ENCODE results near the gene CDHR4.
"Not testable (repeated sequence)": the region's sequence is repeated elsewhere in the genome, so short reads cannot be mapped to it uniquely, and the experiment has no call there.

Gene CDHR4

DNA sequence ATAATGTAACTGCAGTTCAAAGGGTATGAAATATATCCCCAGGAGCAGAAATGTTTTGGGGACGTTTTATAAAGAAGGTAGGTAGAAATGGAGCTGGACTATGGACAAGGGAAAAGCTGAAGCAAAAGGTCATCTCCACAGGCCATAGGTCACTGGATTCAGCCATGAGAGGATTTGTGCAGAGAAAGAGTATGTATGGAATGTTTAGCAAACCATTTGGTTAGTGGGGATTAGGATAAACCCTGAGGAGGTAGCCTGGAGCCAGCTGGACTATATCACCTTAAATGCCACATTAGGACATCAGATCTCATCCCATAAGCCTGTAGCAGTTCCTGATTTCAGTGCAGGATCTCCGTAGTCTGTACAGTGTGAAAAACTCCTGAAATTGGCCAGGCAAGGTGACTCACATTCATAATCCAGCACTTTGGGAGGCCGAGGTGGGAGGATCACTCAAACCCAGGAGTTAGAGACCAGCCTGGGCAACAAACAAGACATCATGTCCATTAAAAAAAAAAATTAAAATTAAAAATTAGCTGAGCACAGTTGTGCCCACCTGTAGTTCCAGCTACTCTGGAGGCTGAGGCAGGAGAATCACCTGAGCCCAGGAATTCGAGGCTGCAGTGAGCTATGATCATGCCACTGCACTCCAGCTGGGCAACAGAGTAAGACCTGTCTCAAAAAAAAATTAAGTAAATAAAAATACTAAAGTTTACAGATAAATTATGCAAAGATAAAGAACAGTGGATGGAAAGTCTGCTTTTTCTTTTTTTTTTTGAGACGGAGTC lies 18.1 kb downstream of the CDHR4 start:
- no peak for DNase-seq (ENCODE audit: low spot score)

DNA sequence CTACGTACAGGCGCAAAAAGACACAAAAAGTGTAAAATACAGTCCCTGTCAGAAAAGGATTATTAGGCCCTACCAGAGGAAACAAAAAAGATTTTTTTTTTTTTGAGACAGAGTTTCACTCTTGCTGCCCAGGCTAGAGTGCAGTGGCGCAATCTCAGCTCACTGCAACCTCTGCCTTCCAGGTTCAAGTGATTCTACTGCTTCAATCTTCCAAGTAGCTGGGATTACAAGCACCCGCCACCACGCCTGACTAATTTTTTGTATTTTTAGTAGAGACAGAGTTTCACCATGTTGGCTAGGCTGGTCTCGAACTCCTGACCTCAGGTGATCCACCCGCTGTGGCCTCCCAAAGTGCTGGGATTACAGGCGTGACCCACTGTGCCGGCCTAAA lies 18.7 kb downstream of the CDHR4 start:
- DNase-seq (ENCODE audit: low spot score), result not testable (repeated sequence)

DNA sequence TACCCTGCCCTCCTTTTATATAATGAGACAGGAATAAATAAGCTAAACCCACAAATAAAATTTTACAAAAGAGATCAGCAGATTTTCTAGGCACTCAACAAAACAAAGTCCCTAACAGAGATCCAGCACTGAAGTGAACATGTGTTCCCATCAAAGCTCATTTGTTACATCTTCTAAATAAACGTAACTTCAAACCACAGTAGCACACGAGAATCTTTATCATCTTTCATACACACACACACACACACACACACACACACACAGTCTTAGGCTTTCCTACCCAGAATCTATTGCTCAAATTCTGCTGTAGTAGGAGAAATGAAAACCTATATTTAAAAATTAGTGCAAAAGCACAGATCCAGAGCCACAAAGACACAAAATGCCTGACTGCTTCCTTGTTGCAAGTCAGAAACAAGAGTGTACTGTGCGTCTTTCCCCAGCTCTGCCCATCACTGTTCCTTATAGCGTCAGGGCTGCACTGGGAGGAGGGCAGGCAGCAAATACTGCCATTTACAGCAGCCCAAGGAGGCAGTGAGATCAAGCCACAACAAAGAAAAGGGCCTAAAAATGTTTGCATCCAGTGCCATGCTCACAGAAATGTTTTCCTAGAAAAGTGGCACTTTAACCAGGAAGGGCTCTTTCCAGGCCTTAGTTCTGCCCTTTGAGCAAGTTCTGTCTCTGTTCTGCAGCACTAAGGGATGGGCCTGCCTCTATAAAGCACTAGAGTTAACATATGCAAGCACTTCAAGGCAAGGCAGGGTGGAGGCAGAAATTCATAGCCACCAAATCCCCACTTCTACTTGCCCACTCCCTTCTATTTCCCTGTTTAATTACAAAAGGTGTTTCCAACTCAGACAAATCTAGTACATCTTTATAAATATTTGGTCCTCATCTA lies 19.3 kb downstream of the CDHR4 start:
- DNase-seq (ENCODE audit: low spot score), result no peak

DNA sequence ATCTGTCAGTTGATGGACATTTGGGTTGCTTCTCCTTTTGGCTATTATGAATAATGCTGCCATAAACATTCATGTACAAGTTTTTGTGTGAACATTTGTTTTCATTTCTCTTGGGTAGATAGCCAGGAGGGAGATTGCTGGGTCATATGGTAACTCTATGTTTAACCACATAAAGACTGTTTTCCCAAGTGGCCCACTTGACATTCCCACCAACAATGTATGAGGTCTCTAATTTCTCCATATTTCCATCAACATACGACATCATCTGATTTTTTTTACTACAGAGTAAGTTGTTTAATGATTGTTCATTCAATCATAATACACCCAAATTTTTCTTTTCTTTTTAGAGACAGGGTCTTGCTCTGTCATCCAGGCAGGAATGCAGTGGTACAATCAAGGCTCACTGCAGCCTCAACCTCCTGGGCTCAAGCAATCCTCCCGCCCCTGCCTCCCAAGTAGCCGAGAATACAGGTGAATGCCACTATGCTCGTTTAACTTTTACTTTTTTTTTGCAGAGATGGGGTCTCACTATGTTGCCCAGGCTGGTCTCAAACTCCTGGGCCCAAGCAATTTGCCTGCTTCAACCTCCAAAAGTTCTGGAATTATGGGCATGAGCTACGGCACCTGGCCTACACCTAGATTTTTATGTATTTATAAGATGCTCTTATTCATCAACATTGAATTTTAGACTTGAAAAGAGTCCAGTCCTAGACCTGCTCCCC lies 20.2 kb downstream of the CDHR4 start:
- DNase-seq (ENCODE audit: low spot score), result no peak

DNA sequence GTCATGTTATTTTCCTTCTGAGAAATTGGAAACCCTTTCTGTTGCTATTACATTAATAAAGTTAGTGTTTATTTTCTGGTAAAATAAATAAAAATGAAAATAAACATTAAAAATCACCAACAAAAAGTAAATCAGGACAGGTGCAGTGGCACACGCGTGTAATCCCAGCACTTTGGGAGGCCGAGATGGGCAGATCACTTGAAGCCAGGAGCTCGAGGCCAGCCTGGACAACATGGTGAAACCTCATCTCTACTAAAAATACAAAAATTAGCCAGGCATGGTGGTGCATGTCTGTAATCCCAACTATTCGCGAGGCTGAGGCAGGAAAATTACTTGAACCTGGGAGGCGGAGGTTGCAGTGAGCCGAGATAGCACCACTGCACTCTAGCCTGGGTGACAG lies 23.6 kb downstream of the CDHR4 start:
- DNase-seq (ENCODE audit: low spot score), result not testable (repeated sequence)

DNA sequence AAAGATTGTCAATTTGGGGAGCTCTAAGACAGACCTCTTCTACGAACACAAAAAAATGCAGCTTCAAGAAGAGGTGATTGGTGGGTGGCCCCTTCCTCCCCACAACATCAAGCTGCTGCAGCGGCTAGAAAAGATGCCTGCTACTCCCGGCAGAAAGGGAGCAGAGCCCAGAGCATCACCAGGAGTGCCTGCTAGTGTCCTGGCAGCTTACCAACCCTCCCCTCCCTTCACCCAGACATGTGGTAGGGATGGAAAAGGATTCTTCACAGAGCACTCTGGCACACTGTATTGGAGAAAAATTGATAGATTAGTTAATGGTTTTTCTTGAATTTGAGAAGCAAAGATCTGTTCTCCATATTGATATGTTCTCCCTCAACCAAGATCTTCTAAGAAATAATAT lies 24.1 kb downstream of the CDHR4 start:
- DNase-seq (ENCODE audit: low spot score), result peak; percentile 91

DNA sequence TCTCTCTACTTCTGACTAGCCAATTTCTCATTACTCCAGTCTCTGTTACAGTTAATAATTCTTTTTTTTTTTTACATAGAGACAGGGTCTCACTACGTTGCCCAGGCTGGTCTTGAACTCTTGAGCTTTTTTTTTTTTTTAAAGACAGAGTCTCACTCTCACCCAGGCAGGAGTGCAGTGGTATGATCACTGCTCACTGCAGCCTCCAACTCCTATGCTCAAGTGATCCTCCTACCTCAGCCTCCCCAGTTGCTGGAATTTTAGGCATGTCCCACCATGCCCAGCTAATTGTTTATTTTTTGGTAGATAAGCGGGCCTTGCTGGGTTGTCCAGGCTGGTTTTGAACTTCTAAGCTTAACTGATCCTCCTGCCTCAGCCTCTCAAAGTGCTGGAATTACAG lies 27.0 kb downstream of the CDHR4 start:
- no peak for DNase-seq (ENCODE audit: low spot score)

DNA sequence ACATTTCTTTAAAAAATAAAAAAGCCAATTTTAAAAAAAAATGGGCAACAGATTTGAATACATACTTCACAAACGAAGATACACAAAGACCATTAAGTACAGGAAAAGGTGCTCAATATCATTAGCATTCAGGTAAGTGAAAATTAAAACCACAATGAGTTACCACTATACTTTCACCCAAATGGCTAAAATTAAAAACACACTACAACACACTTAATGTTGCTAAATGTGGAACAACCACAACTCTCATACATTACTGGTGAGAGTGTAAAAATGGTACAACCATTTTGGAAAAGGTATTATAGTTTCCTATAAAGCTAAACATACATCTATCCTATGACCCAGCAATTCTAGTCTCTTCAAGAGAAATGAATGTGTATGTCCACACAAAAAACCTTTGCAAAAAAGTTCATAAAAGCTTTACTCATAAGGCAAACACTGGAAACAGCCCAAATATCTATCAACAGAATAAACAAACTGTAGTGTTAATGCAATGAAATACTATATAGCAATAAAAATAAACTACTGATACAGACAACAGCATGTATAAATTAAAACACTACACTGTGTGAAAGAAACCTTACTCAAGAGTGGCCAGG lies 28.2 kb downstream of the CDHR4 start:
- no peak for DNase-seq (ENCODE audit: low spot score)

DNA sequence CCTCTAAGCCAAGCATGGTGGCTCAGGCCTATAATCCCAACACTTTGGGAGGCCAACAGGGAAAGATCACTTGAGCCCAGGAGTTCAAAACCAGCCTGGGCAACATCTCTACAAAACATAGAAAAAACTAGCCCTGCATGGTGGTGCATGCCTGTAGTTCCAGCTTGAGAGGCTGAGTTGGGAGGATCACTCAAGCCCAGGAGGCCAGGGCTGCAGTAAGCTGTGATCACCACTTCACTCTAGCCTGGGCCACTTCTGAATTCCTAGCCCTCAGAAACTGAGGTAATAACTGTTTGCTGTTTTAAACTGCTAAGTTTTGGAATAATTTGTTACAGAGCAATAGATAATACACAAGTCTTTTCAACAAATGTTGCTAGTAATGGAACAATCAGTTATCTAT lies 29.7 kb downstream of the CDHR4 start:
- no peak for DNase-seq (ENCODE audit: low spot score)

DNA sequence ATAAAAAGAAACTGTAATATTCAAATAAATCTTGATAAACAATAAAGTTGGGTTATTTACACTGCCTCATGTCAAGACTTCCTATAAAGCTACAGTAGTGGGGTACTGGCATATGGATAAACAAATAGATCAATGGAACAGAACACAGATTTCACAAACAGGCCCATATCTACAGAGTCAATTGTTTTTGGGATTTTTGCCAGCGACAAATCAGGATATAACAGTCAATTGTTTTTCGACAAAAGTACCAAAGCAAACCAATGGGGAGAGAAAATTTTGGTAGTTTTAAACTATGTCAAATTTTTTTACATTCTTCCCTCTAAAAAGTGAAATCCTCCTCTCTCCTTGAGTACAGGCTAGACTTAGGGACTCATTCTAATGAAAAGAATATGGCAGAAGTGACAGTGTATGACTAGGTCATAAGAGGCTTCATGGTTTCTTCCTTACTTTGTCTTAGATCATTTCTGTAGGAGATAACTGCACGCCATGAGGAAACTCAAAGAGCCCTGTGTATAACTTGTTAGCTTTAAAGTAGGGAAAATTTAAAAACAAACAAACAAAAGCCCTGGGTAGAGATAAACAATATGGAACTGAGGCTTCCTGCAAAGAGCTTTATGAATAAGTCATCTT lies 30.3 kb downstream of the CDHR4 start:
- DNase-seq (ENCODE audit: low spot score), result no peak

DNA sequence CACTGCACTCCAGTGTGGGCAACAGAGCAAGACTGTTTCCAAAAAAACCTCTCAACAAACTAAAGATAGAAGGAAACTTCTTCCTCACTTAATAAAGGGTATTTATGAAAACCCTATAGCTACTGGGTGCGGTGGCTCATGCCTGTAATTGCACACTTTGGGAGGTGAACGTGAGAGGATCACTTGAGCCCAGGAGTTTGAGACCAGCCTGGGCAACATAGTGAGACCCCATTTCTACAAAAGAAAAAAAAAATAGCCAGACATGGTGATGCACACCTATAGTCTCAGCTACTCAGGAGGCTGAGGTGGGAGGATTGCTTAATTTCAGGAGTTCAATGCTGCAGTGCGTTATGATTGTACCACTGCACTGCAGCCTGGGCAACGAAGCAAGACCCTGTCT lies 35.7 kb downstream of the CDHR4 start:
- no peak for DNase-seq (ENCODE audit: low spot score)

DNA sequence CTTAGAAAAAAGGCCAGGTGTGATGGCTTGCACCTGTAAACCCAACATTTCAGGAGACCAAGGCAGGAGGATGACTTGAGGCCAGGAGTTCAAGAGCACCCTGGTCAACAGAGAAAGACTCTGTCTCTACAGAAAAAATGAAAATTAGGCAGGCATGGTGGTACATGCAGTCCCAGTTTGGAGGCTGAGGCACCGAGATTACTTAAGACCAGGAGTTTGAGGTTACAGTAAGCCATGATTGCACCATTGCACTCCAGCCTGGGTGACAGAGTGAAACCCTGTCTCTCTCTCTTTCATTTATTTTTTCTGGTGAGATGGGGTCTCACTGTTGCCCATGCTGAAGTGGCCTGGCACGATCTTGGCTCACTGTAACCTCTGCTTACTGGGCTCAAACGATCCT lies 38.0 kb downstream of the CDHR4 start:
- no peak for DNase-seq (ENCODE audit: low spot score)

DNA sequence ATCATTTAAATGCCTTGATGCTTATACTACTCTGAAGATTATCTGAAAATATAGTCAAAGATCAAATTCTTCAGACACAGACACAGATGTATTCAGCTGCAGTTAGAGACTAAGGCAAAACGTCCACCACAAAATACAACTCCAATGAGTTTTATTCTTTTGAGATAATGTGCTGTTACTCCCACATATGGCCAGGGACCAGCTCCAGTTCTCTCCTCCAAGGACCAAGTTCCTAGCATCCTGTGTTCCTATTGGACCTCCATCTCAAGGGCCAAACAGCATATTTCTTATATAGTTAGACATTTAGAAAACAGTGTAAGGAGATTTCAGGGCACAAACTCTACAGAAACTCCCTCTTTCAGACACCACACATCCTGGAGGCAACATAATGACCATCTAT lies 40.4 kb downstream of the CDHR4 start:
- DNase-seq (ENCODE audit: low spot score), result no peak

DNA sequence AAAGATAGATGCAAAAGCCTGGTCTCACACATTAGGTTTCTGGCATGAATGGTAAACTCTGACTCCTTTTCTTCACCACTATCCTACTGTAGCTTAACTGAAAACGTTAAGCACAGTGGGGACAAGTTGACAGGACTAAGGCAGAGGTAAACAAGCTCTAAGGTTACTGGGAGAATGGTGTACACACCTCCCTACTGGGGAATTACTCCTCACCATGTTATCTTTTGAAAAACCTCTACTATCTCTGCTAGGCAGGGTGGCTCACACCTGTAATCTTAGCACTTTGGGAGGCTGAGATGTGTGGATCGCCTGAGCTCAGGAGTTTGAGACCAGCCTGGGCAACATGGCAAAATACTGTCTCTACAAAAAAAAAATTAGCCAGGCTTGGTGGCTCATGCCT lies 42.5 kb downstream of the CDHR4 start:
- no peak for DNase-seq (ENCODE audit: low spot score)

DNA sequence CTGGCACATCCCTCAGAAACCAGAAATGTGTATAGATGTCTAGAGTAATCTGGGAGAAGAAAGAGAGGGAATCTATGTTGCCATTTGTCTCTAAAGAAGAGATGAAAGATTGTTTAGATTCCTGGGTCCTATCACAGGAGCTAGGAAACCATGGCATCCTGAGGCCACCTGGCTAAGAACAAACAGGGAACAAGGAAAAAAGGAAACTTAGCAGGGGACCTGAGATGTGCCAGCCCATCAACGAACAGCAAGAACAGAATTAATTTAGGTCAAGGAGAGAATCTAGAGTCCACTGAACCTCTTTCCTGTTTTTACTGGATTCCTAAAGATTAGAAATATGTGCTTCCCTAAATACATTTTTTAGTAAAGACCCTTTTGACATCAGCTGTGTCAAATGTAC lies 43.6 kb downstream of the CDHR4 start:
- DNase-seq (ENCODE audit: low spot score), result no peak

DNA sequence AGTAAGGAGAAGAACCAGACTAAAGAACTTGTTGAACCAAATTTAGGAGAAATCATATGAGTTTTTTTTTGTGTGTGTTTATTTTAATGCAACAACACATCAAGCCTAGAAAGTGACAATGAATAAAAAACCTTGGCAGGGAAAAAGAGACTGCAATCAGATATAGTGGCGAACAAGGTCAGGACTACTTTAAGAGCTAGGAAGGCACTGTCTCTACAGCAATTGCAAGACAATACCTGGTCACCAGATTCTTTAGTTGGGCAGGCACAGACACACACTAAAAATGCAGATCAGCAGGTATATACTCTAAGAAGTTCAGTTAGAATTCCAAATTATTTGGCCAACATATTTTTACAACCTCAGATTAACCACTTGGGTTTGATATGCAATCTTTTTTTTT lies 45.1 kb downstream of the CDHR4 start:
- DNase-seq (ENCODE audit: low spot score), result no peak

DNA sequence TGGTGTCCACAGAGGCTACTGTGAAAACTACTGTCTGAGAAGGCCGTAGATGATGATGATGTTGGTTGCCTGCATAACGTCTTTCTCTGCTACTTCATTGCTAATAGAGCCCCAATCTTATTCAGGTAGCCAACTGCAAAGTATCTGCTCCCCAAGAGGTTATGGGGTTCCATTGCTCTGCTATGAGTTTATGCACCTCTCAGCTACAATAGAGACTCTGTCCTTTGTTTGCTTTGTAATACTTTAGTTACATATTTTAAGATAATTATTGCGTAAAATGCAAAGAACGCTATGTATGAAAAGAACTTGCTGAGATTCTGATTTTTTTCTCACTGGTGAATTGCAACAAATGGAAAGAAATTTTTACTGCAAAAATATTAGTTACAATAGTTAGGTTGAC lies 48.2 kb downstream of the CDHR4 start:
- no peak for DNase-seq (ENCODE audit: low spot score)

DNA sequence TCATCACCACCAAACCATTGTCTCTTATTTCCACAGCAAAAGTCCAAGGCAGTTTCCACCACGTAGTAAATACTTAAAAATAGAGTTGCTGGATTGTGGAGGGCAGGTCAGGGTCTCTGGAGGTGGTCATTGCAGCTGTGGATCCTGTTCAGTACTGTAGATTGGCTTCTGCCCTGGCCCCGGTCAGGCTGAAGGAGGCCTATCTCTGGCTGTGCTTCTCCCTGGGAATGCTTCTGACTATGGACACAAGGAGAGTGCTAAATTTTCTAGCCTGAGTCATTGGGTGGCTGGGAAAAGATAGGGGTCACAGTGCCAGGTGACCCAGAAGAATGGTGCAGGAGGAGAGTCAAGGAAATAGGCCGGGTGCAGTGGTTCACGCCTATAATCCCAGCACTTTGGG lies 49.6 kb downstream of the CDHR4 start:
- DNase-seq (ENCODE audit: low spot score), result no peak

DNA sequence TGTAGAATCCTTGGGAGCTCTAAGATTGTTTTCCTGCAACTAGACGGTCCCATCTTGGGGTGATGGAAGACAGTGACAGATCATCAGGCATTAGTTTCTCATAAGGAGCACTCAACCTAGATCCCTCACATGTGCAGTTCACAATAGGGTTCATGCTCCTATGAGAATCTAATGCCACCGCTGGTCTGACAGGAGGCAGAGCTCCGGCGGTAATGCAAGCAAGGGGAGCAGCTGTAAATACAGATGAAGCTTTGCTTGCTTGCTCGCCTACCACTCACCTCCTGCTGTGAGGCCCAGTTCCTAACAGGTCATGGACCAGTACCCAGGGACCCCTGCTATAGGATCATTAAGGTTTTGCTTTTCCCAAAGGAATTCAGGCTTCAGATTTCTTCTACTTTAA lies 50.8 kb downstream of the CDHR4 start:
- not testable (repeated sequence) for DNase-seq (ENCODE audit: low spot score)

DNA sequence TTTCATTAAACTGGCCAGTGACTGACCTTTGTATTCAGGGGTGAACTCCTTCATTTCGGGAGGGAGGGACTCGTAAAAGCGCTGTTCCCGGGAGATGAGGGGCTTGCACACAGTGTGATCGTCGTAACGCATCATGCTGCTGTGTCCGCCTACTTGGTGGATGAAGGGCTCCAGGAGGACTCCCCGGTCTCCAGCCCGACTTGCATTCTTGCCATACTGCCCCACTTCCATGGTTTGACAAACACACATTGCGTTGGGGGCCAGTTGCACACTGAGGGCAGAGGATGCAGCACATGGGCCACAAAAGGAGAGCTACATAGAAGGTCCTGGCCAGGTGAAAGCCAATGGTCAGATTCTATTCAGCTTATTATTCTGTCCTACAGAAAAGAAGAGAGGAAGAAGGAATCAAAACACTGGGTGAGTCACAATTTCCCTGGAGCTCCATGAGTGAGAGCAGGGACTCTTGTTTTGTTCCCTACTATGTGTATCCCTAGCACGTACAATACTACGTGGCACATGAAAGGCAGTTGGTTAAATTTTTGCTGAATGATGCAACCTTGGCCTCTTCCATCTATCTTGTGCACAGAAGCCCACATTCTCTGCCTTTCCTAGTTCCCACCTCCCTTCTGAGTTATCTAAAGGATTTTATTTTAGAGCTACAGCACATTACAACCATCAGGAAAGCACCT lies 51.7 kb downstream of the CDHR4 start:
- no peak for DNase-seq (ENCODE audit: low spot score)

DNA sequence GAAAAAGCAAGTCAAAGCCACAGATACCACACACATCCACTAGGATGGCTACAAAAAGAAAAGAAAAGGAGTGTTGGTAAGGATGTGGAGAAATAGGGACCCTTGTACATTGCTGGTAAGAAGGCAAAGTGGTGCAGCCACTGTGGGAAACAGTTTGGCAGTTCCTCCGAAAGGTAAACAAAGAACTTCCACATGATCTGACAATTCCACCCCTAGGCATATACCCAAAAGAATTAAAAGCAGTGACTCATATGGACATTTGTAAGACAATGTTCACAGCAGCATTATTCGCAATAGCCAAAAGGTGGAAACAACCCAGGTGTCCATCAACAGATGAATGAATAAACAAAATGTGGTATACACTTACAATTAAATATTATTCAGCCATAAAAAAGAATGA lies 53.7 kb downstream of the CDHR4 start:
- no peak for DNase-seq (ENCODE audit: low spot score)

Measured in Ammon's horn (tissue), 1 donor.